ENCODE data around the gene TSNAXIP1. TPM values are rescaled to one million over a fixed set of nuclear protein-coding genes. Genes with fewer than 3 reads are reported as not detected.
A peak's percentile ranks its signal among the peaks of the same experiment; 100 is the strongest.

Gene TSNAXIP1

DNA sequence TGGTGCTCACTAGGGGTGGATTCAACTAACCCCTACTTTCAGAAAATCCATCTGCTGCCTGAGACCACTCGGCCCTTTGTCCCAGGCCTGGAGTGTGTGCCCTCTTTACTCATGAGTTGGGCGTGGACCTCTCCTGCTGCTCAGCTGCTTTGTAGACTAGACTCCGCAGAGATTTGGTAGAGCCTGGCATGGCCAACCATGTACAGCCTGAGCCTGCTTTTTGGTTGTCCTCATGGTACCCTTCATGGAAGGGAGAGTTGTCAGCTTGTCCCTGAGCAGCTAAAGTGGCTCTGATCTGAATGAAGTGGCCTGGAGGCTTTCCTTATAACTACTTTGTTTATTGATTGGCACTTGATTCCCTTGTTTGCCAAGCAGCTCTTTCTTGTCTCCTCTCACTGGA is 67.7 kb downstream of the TSNAXIP1 start:
- no peak overlapping the region for H3K4ac ChIP-seq (ENCODE audit: low read depth in 1 of 2, low read length in 2 of 2)
- no peak overlapping the region for H2BK12ac ChIP-seq (ENCODE audit: low read length in 2 of 2)
- no peaks in the 10 kb centered on the region for H3K9me3 ChIP-seq (ENCODE audit: control insufficient read depth, low read length)
- peak overlapping the region; percentile 98 for H3K9ac ChIP-seq (ENCODE audit: low read length)
- no peak overlapping the region for H3K27ac ChIP-seq (ENCODE audit: low read length, poor library complexity, severe bottlenecking)
- no peak overlapping the region for H4K8ac ChIP-seq (ENCODE audit: low read length)
- H4K91ac ChIP-seq (ENCODE audit: low read length), result no peak overlapping the region
- H3K27me3 ChIP-seq (ENCODE audit: control insufficient read depth in 1 of 2, insufficient read depth in 1 of 2, low read length in 2 of 2), result no peaks in the 10 kb centered on the region
- no peak overlapping the region for H2AK5ac ChIP-seq (ENCODE audit: low read length, severe bottlenecking)
- no peak overlapping the region for H2BK15ac ChIP-seq (ENCODE audit: low read depth, poor library complexity, severe bottlenecking)
- no peak overlapping the region for H3K14ac ChIP-seq (ENCODE audit: low read length in 2 of 2)
- no peak overlapping the region for H2BK120ac ChIP-seq (ENCODE audit: low read depth, low read length)
- peaks cover 64 to 67% of the 10 kb centered on the region in 2 experiments for H3K36me3 ChIP-seq (ENCODE audit: control insufficient read depth in 1 of 2, insufficient read depth in 2 of 2, low read depth in 1 of 2, low read length in 2 of 2)
- no peak overlapping the region for H3K23ac ChIP-seq (ENCODE audit: low read length in 2 of 2)
- H2BK5ac ChIP-seq (ENCODE audit: low read depth, low read length, poor library complexity, severe bottlenecking), result no peak overlapping the region
- H2AFZ ChIP-seq (ENCODE audit: low read depth, low read length), result no peak overlapping the region
- DNase-seq, result no peak
- peaks cover 41% of the 10 kb centered on the region for H3K79me1 ChIP-seq (replicated peaks; ENCODE audit: low read length, poor library complexity, severe bottlenecking)
- no peak overlapping the region for H3K18ac ChIP-seq (ENCODE audit: low read depth in 1 of 2, low read length in 2 of 2)
- peak overlapping the region; percentile 86 for H3K4me2 ChIP-seq (ENCODE audit: low read length, poor library complexity, severe bottlenecking)
- H3K4me3 ChIP-seq (ENCODE audit: insufficient read depth in 1 of 2, low read depth in 1 of 2, low read length in 2 of 2), result peak overlapping the region; percentile 36 to 98
- 88% methylated on average over 3 of the region's 3 CpGs for WGBS
- H3K4me1 ChIP-seq (ENCODE audit: control insufficient read depth, insufficient read depth, low read depth, low read length), result peaks cover 15% of the 10 kb centered on the region

DNA sequence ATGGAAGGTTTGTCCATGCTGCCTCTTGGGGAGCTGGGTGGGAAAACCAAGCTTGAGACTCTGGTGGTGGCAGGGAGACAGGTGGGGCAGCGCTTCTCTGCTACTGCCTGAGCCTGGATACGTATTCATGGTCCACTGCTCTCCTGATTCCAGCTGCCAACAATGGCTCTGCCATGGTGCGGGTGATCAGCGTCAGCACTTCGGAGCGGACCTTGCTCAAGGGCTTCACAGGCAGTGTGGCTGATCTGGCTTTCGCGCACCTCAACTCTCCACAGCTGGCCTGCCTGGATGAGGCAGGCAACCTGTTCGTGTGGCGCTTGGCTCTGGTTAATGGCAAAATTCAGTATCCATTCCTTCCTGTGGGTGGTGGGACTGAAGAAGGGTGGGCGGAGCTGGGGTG is 70.4 kb downstream of the TSNAXIP1 start:
- Histone ChIP-seq H3K79me1 (replicated peaks; ENCODE audit: low read length, poor library complexity, severe bottlenecking) (peaks cover 42% of the 10 kb centered on the region), H2BK120ac (ENCODE audit: low read depth, low read length) (no peak overlapping the region), H2AFZ (ENCODE audit: low read depth, low read length) (no peak overlapping the region), H3K36me3 (ENCODE audit: control insufficient read depth in 1 of 2, insufficient read depth in 2 of 2, low read depth in 1 of 2, low read length in 2 of 2) (peaks cover 68 to 71% of the 10 kb centered on the region in 2 experiments), H3K27me3 (ENCODE audit: control insufficient read depth in 1 of 2, insufficient read depth in 1 of 2, low read length in 2 of 2) (no peaks in the 10 kb centered on the region), H2BK5ac (ENCODE audit: low read depth, low read length, poor library complexity, severe bottlenecking) (no peak overlapping the region), H2BK12ac (ENCODE audit: low read length in 2 of 2) (no peak overlapping the region), H2AK5ac (ENCODE audit: low read length, severe bottlenecking) (no peak overlapping the region), H3K23ac (ENCODE audit: low read length in 2 of 2) (no peak overlapping the region), H3K4ac (ENCODE audit: low read depth in 1 of 2, low read length in 2 of 2) (no peak overlapping the region), H3K4me3 (ENCODE audit: insufficient read depth in 1 of 2, low read depth in 1 of 2, low read length in 2 of 2) (no peak overlapping the region), H3K4me2 (ENCODE audit: low read length, poor library complexity, severe bottlenecking) (no peak overlapping the region), H3K4me1 (ENCODE audit: control insufficient read depth, insufficient read depth, low read depth, low read length) (peaks cover 15% of the 10 kb centered on the region), H2BK15ac (ENCODE audit: low read depth, poor library complexity, severe bottlenecking) (no peak overlapping the region), H3K27ac (ENCODE audit: low read length, poor library complexity, severe bottlenecking) (no peak overlapping the region), H3K18ac (ENCODE audit: low read depth in 1 of 2, low read length in 2 of 2) (no peak overlapping the region), H3K9me3 (ENCODE audit: control insufficient read depth, low read length) (no peaks in the 10 kb centered on the region), H4K91ac (ENCODE audit: low read length) (no peak overlapping the region), H3K14ac (ENCODE audit: low read length in 2 of 2) (no peak overlapping the region), H4K8ac (ENCODE audit: low read length) (no peak overlapping the region), H3K9ac (ENCODE audit: low read length) (no peak overlapping the region)
- DNase-seq, result no peak
- WGBS, result 94% methylated on average over 10 of the region's 11 CpGs

Small RNA genes within 50 kb of the gene (small RNA-seq; reads per million reads assigned to genes)
- not detected for gene AC040162.2 (ENCODE audit: low read depth)
